Activated CD4-positive, CD25-positive, alpha-beta regulatory T cell treated with anti-CD3 and anti-CD28 coated beads, Interleukin-2, amount 50 U/mL, for 24 hours (primary cell): Measurements from ENCODE around the gene INSIG1.

Experiments used
- ATAC-seq, 2 donors: fragments of 150-1000 bp; cut with Tn5 transposase; one replicate each; pipeline ENCODE4 v1.10.0; 2021; ENCODE audit warnings: mild to moderate bottlenecking in 1 of 2, moderate library complexity in 1 of 2

The INSIG1 gene

DNA sequence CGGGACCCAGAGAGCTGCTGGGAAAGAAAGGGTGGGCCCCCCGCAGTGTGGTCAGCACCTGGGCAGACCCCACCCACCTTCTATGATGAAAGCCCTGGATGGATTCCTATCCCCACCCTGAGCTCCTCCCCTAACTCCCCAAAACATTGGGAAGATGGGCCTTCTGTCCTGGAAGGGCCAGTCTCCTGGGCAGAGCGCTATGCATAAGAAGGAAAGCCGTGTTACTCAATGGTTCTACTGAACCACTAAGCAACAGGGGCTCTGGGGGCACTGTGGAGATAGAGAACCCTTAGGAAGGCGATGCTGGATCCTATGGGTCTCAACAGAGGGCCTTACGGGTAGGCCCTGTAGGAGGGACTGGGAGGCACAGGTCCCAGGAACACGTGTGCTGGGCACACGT is 30.7 kb upstream of the INSIG1 start:
- no peak for ATAC-seq

DNA sequence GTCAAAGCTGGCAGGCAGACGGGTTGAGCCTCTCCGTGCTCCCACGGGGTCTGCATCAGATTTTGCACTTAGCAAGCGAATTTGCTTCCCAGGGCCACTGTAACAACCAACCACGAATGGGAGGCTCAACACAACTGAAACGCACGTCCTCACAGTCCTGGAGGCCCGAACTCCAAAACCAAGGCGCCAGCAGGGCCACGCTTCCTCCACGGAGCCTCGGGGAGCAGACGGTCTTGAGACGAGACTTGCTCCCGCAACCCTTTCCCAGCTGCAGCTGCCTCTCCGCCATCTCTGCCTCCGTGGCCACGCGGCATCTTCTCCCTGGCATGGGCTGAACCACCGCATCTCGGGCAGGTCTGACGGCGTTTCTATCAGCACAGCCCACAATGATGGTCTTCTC is 30.2 kb upstream of the INSIG1 start:
- no peak for ATAC-seq

DNA sequence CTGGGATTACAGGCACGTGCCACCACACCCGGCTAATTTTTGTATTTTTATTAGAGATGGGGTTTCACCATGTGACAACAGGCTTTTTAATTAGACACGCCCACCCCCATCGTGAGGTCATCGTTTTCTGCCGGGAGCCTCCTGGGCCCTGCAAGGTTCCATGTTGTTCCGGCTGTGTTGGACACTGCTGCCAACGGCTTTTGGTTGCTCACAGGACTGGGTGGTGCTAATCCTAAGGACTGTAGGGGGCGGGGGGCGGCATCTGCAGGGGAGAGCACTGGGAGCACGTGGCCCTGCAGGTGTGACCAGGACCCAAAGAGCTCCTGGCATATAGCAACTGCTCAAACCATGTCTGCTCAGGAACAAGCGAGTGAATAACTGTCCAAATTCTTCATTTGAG is 29.5 kb upstream of the INSIG1 start:
- no peak for ATAC-seq

DNA sequence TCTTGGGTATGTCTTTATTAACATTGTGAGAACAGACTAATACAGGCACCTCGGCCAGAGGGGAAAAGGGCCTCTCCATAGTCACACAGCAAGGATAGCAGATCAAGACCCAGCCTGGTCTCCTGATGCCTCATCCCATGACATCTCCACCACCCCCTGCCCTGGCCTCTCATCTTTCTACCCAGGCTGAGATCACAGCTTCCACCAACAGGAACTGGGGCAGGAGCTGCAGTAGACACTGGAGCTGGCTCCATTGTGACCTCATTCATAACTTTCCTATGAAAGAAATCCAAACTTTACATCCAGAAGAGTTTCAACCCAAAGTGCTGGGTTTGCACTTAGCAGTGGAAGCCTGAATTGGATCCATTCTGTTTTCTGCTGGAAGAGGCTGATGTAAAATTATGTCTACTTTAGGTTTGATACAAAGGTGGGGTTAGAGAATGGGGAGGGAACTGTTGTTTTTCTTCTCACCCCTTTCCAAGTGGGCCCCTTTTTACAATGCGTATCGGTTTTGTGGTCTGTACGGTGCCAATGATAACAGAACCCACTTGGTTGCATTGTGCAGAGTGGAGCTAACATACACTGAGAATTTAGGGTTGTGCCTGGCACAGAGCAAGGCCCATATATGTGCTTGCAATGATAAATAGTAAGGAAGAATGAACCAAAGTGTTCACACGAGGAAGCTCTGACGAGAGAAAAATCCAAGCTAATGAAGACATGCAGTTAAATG is 28.6 kb upstream of the INSIG1 start:
- ATAC-seq, result no peak

DNA sequence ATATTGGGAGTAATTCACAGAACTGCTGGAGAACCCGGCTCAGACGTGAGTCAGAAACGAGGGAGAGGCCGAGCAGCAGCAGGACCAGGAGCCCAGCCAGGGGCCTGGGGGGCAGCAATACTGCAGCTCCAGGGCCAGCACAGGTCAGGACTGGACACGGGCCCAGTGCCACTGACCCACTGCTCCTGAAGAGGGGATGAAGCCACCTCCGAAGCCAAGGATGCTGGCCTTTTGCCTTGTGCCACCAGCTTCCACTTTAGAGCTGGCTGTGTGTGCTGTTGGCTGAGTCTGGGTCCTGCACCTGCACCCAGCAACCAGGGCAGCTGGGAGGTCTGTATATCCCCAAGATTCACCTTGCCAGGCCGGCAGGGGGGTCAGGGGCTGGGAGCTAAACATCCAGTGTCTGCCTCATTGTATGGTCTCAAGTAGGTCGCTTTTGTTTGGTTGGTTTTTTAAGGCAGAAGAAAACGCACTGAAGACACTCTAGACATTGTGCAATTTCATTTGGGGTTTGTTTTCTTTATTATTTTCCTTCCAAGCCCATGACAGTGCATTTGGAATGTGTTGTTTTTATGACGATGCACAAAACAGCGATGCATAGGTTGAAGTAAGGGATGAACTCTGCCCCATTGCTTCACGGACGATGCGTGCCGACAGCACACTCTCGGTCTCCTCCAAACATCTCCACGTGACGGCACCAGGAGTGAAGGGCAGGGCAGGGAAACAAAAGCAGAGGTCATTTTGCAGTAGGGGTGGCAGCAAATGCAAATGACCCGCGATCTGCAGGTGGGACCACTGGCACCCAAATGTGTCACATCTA is 27.7 kb upstream of the INSIG1 start:
- no peak for ATAC-seq

DNA sequence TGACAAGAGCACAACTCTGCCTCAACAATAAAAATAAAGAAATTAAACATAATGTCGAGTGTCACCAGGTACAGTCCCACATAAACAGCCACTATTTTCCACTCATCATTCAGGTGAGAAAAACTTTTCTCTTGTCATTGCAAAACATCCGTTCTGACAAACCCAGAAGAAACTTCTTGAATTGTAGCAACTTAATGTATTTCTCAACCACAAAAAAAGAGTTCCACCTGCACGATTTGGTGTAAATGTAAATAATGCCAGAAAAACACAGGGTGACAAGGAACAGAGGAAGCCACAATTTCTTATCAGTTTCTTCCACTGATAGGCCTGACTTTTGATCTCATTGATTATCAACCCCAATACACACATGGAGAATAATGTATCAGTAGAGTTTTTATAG is 26.8 kb upstream of the INSIG1 start:
- no peak for ATAC-seq

DNA sequence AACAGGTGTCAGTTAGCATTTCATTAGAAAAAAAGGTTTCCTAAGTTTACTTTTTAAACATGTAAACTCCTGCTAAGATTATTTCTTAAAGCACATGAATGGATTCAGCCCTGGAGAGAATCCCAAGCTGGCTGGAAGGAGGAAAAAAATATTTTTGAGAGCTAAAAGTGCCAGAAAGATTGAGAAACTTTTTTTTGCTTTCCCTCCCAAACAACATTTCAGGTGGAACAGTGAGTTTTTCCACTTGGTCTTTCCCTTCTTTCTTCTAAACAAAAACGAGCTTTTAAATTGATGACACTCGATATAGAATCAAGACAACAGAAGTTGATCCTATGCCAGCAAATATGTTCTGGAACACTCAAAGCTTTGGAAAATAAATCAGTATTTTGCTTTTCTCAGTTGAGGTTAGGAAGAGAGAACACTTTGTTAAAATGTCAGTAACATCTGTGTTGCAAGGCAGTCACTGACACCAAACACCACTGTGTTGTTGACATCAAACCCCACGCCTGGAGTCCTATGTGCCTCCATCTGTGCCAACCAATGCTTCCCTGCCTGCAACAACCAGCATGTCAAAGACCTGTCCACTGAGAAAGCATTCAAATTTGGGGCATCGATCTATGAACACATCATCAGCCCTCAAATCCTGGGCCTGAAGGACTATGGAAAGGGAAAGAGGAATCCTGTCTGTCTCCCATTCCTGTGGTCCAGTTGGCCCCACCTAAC is 22.9 kb upstream of the INSIG1 start:
- ATAC-seq, result no peak

DNA sequence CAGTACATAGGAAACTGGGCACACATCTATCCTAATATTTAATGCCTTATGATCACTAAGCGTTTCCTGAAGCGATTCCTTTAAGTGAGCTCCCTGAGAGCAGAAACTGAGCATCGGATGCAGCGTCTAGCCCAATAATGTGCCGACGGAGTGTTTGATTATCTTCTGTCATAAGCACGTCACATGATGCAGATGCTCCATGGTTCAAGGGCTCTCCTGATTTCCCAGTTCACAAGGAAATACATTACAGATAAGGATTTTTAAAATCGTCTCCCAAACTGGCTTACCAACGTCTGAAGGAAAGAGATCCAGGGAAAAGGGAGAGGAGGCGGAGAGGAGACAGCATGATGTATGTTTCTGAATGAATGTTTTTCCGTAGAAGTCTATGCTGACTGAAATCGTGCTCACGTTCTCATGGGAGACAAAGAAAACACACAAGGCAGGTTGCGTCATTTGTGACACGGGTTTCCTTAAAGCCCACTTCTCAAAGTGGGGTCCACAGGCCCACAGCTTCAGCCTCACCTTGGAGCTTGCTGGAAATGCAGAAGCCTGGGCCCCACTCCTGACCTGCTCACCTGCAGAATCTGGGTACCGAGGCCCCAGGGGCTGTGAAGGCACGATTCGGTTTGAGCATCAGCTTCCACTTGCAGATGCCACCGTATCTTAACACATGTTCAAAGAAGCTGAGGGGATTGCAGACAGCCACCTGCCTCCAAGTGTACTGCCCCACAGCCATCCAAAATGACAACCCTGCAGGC is 21.5 kb upstream of the INSIG1 start:
- no peak for ATAC-seq

DNA sequence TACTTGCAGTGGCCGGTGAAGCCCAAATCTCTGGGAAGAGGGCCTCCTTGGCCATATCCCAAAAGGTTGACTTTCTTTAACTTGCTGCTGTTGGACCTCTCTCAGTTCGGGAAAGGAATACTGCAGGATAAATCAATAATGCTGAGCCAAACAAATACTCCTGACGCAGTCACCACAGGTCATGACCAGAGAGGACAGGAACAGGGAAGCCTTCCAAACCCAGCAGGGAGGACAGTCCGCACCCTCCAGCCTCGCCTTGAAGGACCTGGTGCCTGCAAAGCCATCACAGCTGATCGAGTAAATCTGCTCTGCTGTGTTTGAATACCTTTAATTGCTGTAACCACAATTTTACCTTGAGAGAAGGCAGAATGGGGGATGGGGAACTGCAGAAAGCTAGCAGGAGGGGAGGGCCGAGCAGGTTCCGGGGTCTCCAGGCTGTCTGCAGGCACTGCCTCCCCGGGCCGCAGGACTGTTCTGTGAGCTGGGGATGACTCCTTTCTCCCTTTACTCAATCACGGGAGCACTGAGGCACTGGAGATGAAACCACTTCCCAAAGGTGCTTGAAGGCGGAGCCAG is 20.8 kb upstream of the INSIG1 start:
- ATAC-seq, result no peak

DNA sequence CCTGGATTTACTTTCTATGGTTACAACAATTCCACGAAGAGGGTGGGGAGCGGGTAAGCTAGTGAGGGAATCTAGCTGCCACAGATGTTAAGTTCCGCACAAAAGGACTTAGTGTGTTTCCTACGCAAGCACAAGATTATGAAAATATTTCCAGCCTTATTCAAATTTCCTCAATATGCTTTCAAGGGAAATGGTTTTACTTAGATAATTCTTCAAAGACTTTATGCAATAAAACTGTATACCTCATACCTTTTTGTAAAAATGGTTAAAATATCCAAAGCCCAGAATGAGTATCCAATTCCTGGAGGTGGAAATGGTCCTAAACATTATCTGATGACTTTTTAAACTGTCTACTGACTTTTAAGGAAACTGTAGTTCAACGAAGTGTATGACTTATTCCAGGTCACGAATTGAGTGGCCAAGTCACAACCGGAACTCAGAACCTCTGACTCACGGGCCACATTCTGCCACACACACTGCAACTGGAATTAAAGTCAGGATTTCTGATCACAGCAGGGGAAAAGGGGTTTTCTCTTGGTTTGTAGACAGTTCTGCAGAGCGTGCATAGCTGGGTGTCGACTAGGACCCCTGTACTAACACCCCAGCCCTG is 20.2 kb upstream of the INSIG1 start:
- ATAC-seq, result peak; percentile 11 to 69

DNA sequence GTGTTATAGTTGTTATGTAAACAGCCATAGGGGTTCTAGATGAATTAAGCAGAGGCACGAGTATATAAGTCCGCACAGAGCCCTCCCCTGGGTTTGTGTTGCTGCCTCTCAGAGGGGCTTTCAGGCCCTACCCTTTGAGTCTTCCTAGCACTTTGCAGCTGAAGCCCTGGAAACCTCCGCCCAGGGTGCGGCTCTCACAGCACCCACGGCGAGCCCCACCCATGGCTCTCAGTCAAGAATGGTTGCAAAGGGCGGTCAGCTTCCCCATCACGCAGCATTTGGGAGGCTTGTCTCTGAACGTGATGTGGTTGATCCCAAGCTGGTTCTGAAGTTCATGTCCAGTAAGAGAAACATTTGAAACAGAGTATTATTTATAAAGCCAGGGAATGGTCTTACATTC is 18.8 kb upstream of the INSIG1 start:
- ATAC-seq, result no peak

DNA sequence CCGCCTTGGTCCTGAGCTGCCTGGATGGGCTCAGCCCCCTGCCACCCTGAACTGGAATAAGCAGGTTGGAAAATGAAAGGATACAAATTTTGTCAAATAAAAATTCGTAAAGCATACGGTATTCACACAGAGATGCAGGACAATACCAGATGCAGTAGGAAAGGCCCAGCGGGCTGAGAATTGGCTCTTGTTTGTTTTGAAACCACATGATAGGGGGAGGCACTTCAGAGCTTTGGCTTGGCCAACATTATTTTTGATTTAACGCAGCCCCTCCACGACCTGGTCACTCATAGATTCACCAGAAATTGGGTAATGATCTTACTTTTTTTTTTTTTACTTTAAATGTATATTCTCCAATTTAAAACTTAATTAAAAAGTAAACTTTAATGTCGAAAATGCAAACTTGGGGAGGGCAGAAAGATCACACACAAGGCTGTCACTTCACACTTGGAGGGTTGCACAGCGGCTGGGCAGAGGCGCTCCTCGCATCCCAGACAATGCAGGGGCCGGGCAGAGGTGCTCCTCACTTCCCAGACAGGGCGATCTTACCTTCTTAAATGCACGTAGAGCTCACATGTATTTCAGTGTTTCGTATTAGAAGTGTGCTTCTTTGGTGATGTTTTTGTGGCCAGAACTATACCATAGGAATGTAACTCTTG is 17.8 kb upstream of the INSIG1 start:
- ATAC-seq, result no peak

DNA sequence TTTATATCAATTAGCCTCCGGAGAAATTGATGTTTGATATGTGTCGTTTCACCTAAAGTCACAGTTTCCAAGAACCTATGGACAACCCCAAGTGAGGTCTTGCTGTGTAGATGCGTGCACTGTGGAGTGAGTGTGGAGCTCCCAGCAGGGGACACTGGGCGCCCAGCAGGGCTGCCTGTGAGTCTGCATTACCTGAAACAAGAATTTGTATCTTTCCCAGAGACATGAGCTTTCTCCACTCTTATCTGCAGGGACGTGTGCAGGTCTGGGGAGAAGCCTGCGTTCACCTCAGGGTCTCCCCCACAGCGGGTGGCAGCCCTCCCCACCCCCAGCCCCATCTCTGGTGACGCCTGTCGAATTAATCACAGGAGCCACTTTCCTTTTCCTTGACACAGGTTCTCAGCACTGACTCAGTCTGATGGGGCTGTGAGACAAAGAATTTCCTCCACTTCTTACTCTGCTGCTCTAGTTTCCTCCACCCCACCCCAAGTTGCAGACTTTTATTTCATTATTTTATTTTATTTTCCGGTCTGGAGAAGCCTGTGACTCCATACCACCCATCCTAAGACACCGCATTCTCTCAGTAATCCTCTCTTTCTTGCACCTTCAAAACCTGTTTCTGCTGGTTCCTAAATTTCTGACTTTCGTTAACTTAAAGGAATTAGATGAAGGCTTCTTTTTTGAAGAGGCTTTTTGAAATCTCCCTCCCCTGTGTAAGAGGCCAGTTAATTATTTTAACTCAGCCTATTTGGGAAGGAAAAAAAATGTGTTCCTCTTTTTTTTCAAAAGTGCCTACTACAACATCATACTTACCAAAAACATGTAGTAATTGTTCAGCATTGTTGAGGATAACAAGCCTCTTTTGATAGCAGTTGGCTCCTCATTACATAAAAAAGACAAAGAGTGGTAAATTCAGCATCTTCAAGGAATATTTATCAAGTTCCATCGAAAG is 17.0 kb upstream of the INSIG1 start:
- peak; percentile 66 to 74 for ATAC-seq

DNA sequence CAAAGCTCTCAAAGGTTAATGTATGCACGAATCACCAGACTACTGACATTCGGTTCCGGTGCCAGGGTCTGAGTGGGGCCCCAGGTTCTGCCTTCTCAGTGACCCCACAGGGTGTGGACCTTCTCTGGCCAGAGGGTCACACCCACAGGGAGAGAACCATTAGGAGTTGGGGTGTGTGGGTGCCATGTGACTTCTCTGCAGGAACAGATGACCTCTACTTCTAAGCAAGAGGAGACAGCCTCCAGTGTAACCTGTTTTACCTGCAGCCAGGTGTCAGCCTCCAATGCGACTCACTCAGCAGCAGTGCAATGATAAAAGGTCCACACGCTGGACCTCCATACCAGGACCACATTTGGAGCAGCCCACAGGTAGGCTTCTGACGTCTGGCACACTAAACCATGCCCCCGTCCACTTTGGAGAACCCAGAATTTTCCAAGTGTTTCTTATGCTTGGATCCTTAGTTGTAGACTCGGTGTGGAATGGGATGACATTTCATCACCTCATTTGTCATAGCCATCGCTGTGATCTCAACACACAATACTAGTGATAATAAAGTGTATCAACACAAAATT is 16.2 kb upstream of the INSIG1 start:
- ATAC-seq, result no peak

DNA sequence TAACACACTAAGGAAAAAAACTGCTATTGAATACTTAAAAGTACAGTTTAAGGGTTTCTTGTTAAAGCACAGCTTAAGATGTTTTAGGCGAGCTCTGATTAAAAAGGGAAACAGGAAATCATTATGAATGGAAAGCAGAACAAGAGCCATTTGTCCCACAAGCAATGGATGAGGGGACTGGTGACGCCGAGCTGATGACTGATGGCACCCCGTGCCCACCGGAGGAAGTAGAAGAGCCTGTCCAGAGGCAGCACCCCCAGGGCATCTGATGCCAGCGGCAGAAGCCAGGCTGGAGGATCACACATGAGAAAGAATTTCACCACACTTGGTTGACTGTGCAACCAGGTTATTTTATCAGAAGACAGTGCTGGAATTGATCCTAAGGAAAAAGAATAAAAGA is 15.0 kb upstream of the INSIG1 start:
- ATAC-seq, result no peak

DNA sequence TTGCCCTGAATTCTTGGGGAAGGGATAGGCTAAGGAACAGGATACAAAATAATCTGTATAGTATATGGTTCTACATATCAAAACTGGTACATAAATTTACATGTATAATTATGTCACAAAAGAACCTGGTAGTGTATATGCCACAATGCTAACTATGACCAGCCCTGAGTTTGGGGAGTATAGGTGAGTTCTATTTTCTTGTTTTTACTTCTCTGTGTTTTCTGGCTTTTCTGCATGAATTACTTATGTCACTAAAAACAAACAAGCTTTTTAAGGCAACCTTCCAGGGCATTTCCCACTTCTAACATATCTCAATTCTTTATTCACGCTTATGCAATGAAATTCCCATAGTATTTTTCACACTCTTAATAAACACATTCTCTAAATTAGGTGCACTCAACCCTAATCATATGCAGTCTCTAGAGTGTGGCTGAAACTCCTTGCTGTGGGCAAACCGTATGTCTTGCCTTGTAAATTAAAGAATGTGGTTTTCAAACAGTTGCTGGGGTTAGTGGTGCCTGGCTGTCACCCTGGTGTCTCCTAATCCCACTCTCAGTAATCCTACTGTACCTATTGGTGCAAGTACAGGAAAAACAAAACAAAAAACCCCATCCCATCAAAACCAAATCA is 14.0 kb upstream of the INSIG1 start:
- peak in 1 of 2 donors; percentile 55 for ATAC-seq

DNA sequence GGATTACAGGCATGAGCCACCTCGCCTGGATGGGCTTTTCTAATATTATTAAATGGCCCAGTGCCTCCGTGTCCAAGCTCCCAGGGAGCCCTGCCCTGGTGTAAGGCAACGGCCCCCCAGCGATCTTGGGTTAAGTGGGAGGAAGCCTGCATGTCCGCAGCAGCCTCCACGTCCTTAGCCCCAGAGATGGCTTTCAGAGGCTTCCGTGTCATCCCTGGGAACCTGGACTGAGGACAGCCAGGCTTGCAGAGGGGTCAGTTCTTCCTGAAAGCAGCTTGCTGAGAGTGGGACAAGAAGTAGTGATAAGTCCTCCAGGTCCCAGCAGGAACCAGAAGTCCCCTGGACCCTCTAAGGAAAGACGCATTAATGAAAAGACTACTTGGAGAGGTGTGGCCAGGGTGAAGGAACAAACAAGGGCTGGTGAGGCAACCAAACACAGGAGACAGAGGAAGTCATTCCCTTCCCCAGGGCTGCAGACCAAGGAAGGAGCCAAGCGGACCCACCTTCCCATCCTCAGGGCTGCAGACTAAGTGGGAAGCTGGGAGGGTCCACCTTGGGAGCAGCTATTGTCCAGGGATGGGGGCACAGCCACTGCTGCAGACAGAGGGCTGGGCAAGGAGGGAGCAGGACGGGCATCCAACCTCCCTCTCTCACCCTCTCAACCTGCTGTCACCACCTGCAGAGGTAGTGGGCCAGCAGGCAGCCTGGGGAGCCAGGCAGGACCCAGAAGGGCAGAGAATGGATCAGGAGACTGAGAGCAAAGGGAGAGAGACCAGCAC is 13.0 kb upstream of the INSIG1 start:
- no peak for ATAC-seq

DNA sequence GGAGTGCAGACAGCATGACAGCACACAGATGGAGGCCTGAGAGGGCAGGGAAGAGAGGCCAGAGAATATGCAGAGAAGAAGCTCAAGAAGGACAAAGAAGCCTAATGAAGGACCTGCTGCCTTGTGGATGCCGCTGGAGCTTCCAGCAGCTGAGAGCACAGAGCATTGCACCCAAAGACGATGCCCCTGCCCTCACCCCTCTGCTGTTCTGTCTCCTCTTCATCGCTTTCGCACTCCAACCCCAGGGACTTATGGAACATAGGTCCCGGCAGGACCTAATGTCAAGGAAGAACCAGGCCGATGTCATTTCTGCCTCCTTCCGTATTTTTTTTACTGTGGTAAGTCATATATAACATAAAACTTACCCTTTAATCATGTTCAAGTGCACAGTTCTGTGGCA is 12.3 kb upstream of the INSIG1 start:
- no peak for ATAC-seq

DNA sequence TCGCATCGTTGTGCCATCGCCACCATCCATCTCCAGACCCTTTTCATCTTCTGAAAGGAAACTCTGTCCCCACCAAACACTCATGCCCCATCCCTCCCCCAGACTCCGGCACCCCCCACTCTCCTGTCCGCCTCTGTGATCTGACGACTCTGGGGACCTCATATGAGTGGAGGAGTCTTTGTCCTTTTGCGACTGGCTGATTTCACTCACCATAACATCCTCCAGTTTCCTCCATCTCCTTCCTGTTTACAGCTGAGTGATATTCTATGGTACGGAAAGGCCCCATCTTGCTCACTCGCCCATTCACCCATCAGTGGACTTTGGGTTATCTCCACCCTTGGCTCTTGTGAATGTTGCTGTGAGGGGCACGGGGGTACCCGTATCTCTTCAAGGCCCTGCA is 11.8 kb upstream of the INSIG1 start:
- ATAC-seq, result peak in 1 of 2 donors; percentile 25
